Adrenal gland (tissue), 12 donors: ENCODE measurements around the gene HBG2. TPM values are rescaled to one million over a fixed set of nuclear protein-coding genes. Genes with fewer than 3 reads are reported as not detected.

ENCODE experiments used
- DNase-seq, 7 donors: peaks; one replicate each; pipeline ENCODE4 v3.0.0-alpha.2; 2019 to 2020
- H3K27ac ChIP-seq, 5 donors: fragments of 200-600 bp; sonication (generic) in 4 of 5; 1 replicate in 3 of 5; 2 replicates in 2 of 5; pipeline versions ENCODE4 v1.5.1 to v1.8.0; 2016 to 2020; ENCODE audit warnings: mild to moderate bottlenecking in 1 of 5
- H3K27me3 ChIP-seq: fragments of 200-600 bp; 2 replicates; pipeline ENCODE4 v1.8.0; 2021
- H3K36me3 ChIP-seq, 2 donors: fragments of 200-600 bp; replicated peaks in 1 of 2; 1 replicate in 1 of 2; 2 replicates in 1 of 2; pipeline versions ENCODE4 v1.5.1 to v1.8.0; 2018 to 2022
- H3K4me1 ChIP-seq, 2 donors: fragments of 200-600 bp; replicated peaks in 1 of 2; 1 replicate in 1 of 2; 2 replicates in 1 of 2; pipeline versions ENCODE4 v1.5.1 to v1.8.0; 2018 to 2021
- H3K4me3 ChIP-seq, 4 donors: fragments of 200-600 bp; sonication (generic) in 3 of 4; one replicate each; pipeline ENCODE4 v1.5.1; 2016 to 2018
- H3K9me3 ChIP-seq, 3 donors: fragments of 200-600 bp; sonication (generic) in 1 of 3; replicated peaks in 1 of 3; 1 replicate in 2 of 3; 2 replicates in 1 of 3; pipeline versions ENCODE4 v1.5.1 to v1.8.0; 2016 to 2021
- CTCF ChIP-seq, 6 experiments: fragments of 450-650 bp in 4 of 6; fragments of 200-600 bp in 2 of 6; sonication (generic) in 1 of 6; IDR thresholded peaks; 1 replicate in 5 of 6; 2 replicates in 1 of 6; pipeline versions ENCODE4 v1.5.1 to v1.8.0; 2016 to 2021; ENCODE audit warnings: antibody characterized with exemption in 6 of 6, mild to moderate bottlenecking in 2 of 6, moderate library complexity in 1 of 6
- POLR2A ChIP-seq, 2 donors: fragments of 450-650 bp; IDR thresholded peaks; one replicate each; pipeline ENCODE4 v1.6.1; 2017; ENCODE audit warnings: antibody characterized with exemption in 2 of 2, mild to moderate bottlenecking in 2 of 2, moderate library complexity in 1 of 2
- WGBS, 4 donors: extraction: QIAGEN DNeasy Blood & Tissue Kit in 2 of 4; methylation state at CpG; one replicate each; pipeline versions ENCODE4 v1.1.5 to v1.1.7; 2013 to 2017; 5-methylcytosine and 5-hydroxymethylcytosine counted together
- intact Hi-C, 2 donors: fragments of 100-400 bp; cut with DNase I; formaldehyde crosslinking; loops; one replicate each; pipeline versions ENCODE4 v1.14.1 to v1.15.0; 2022 to 2023
- polyA plus RNA-seq, 3 donors: library from polyadenylated mRNA; stranded (reverse); fragments of 200-250 nt in 2 of 3; fragments of 350-450 nt in 1 of 3; fragmentation: Illumina TruSeq in 1 of 3; extraction: RNeasy Lipid Tissue Mini Kit (QIAGEN cat#74804) in 1 of 3; gene quantifications; one replicate each; pipeline ENCODE4 v1.2.3, GENCODE V29; 2013 to 2014
- total RNA-seq, 9 donors: library from RNA; depleted of rRNA in 4 of 9; stranded (reverse); fragments of >200 nt in 4 of 9; fragments of 120-200 nt in 1 of 9; fragmentation: NEBNext Ultra II Directional in 1 of 9; extraction: Animal tissue kit (Norgen Biotek cat#: 25700) in 1 of 9; gene quantifications; one replicate each; pipeline versions ENCODE4 v1.1.0 to v1.2.4, GENCODE V29; 2013 to 2023
- donor health status: healthy with polysubstance abuse.
- donor health status: Bipolar disorder and iron deficiency.
- donor health status: DM: yes; HTN: yes; CAD: no.
- donor health status: DM: no; HTN: no; CAD: no.
- donor health status: DM: no; HTN: no; CAD: no.
- donor health status: DM: yes; HTN: yes; CAD: no.

The HBG2 gene
- total and polyA plus RNA-seq, 12 donors, result 0.51 to 9,973 (median 10.0) TPM; not detected in 7

DNA sequence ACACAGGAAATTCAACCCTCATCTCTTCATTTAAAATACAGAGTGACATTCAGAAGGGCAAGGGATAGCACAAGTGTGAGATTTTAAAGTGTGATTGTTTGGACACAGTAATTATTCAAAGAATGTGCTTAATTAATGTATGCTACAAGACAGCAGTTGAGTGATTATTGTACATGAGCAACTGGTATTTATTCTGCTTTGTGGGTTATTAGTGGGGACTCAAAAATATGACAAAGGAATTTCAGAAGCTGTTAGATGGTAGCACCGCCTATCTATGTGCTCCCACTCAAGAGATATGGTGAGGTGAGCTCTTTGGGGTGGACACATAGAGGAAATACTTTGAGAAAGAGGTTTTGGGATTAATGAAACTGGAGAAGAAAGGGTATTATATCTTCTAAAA, 14.5 kb downstream of the HBG2 start:
- Histone ChIP-seq H3K4me3 (no peak overlapping the region), H3K27ac (no peak overlapping the region), H3K36me3 (no peaks in the 10 kb centered on the region), H3K9me3 (no peaks in the 10 kb centered on the region), H3K4me1 (no peaks in the 10 kb centered on the region), H3K27me3 (no peaks in the 10 kb centered on the region)
- intact Hi-C loops, result no loop called here
- WGBS, 4 donors, result 65 to 79% (median 74%) methylated on average over 1 of the region's 1 CpG
- DNase-seq, result no peak
- TF ChIP-seq POLR2A (IDR thresholded peaks at IDR 0.05) (no peak), CTCF (IDR thresholded peaks at IDR 0.05) (no peak)

DNA sequence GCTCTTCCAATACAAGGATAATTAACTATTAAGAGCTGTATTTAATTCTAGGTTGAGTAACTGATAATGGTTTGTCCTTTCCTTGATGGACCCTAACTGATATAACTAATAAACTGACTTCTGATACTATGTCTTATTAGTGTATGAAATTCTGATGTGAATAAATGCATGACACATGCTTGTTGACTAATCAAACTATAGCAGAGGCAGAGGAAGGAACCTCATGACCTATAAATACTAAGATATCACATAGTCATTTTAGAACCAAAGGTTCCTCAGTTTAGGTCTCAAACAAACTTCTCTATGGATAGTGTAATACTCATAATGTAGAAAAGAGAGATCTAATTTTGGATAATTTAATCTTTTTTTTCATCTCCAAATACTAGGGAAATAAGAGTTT, 15.5 kb downstream of the HBG2 start:
- H3K27me3 ChIP-seq, result no peaks in the 10 kb centered on the region
- no peak overlapping the region for H3K27ac ChIP-seq
- no peaks in the 10 kb centered on the region for H3K9me3 ChIP-seq
- no peak overlapping the region for H3K4me3 ChIP-seq
- no peak for TF ChIP-seq CTCF (IDR thresholded peaks at IDR 0.05)
- TF ChIP-seq POLR2A (IDR thresholded peaks at IDR 0.05), result no peak
- intact Hi-C loops, result no loop called here
- H3K4me1 ChIP-seq, result no peaks in the 10 kb centered on the region
- no peak for DNase-seq
- no peaks in the 10 kb centered on the region for H3K36me3 ChIP-seq

GRCh38 chr11:5238486-5238885, 16.1 kb downstream of the HBG2 start:
- intact Hi-C loops, result no loop called here
- Histone ChIP-seq H3K27me3 (no peaks in the 10 kb centered on the region), H3K36me3 (no peaks in the 10 kb centered on the region), H3K4me1 (no peaks in the 10 kb centered on the region), H3K9me3 (no peaks in the 10 kb centered on the region), H3K27ac (no peak overlapping the region), H3K4me3 (no peak overlapping the region)
- no peak for DNase-seq
- WGBS, 4 donors, result 37 to 46% (median 43%) methylated on average over 2 of the region's 2 CpGs
- no peak for TF ChIP-seq POLR2A (IDR thresholded peaks at IDR 0.05)
- TF ChIP-seq CTCF (IDR thresholded peaks at IDR 0.05), result no peak

GRCh38 chr11:5237420-5237819, 17.2 kb downstream of the HBG2 start:
- no peaks in the 10 kb centered on the region for H3K36me3 ChIP-seq
- no peaks in the 10 kb centered on the region for H3K9me3 ChIP-seq
- H3K4me3 ChIP-seq, result no peak overlapping the region
- TF ChIP-seq CTCF (IDR thresholded peaks at IDR 0.05), result no peak
- TF ChIP-seq POLR2A (IDR thresholded peaks at IDR 0.05), result no peak
- no peaks in the 10 kb centered on the region for H3K4me1 ChIP-seq
- 38 to 92% (median 85%) methylated on average over 2 of the region's 2 CpGs for WGBS, 4 donors
- DNase-seq, result no peak
- H3K27me3 ChIP-seq, result no peaks in the 10 kb centered on the region
- H3K27ac ChIP-seq, result no peak overlapping the region
- intact Hi-C loops, result no loop called here
